Measurements from ENCODE around the gene RPL41. TPM values are rescaled to one million over a fixed set of nuclear protein-coding genes. Genes with fewer than 3 reads are reported as not detected.
A peak's percentile ranks its signal among the peaks of the same experiment; 100 is the strongest.

Gene RPL41
- total RNA-seq, 1 experiment from 2014 or later = 3,475 TPM

GRCh38 chr12:56160193-56160763, 43.8 kb downstream of the RPL41 start:
- BruUV-seq (replicated peaks) = no TSS peak
- CTCF ChIA-PET = no interaction called here
- peaks cover 29% of the 10 kb centered on the region for H3K4me1 ChIP-seq (ENCODE audit: insufficient read depth, low read length, poor library complexity, severe bottlenecking)
- POLR2A ChIA-PET (ENCODE audit: low non-redundant PET) = interaction anchor here (0.6 kb wide), 1 partner anchor 44 kb away, joined by 5 read pairs; the partner anchor contains the start of gene RPL41
- no peak for TF ChIP-seq EZH2 (IDR thresholded peaks at IDR 0.05; ENCODE audit: borderline replicate concordance, low read depth, low read length, poor library complexity, severe bottlenecking)
- no peak for TF ChIP-seq CTCF (conservative IDR thresholded peaks at IDR 0.05; ENCODE audit: low read depth, low read length)
- no peaks in the 10 kb centered on the region for H3K9me3 ChIP-seq (ENCODE audit: low read depth, low read length, poor library complexity, severe bottlenecking)
- peak overlapping the region; percentile 95 for H3K27ac ChIP-seq (ENCODE audit: low read depth, low read length, poor library complexity, severe bottlenecking)
- H3K4me3 ChIP-seq (ENCODE audit: low read depth, low read length, poor library complexity, severe bottlenecking) = peak overlapping the region; percentile 78
- intact Hi-C loops (cut with micrococcal nuclease; ENCODE audit: unreplicated experiment) = no loop called here
- no peak for DNase-seq (ENCODE audit: low spot score)
- no peaks in the 10 kb centered on the region for H3K27me3 ChIP-seq (replicated peaks; ENCODE audit: insufficient read depth, low read depth, low read length, poor library complexity)
- H3K36me3 ChIP-seq (ENCODE audit: insufficient read depth, low read length, poor library complexity, severe bottlenecking) = peaks cover 56% of the 10 kb centered on the region

GRCh38 chr12:56160894-56161689, 44.7 kb downstream of the RPL41 start:
- H3K4me1 ChIP-seq (ENCODE audit: insufficient read depth, low read length, poor library complexity, severe bottlenecking) = peaks cover 29% of the 10 kb centered on the region
- no TSS peak for BruUV-seq (replicated peaks)
- TF ChIP-seq EZH2 (IDR thresholded peaks at IDR 0.05; ENCODE audit: borderline replicate concordance, low read depth, low read length, poor library complexity, severe bottlenecking) (no peak), CTCF (conservative IDR thresholded peaks at IDR 0.05; ENCODE audit: low read depth, low read length) (no peak)
- H3K4me3 ChIP-seq (ENCODE audit: low read depth, low read length, poor library complexity, severe bottlenecking) = no peak overlapping the region
- H3K9me3 ChIP-seq (ENCODE audit: low read depth, low read length, poor library complexity, severe bottlenecking) = no peaks in the 10 kb centered on the region
- H3K27ac ChIP-seq (ENCODE audit: low read depth, low read length, poor library complexity, severe bottlenecking) = peak overlapping the region; percentile 95
- intact Hi-C loops (cut with micrococcal nuclease; ENCODE audit: unreplicated experiment) = no loop called here
- H3K36me3 ChIP-seq (ENCODE audit: insufficient read depth, low read length, poor library complexity, severe bottlenecking) = peaks cover 63% of the 10 kb centered on the region
- ChIA-PET POLR2A (ENCODE audit: low non-redundant PET) (interaction anchor here (0.6 kb wide), 1 partner anchor 44 kb away, joined by 5 read pairs; the partner anchor contains the start of gene RPL41), CTCF (no interaction called here)
- H3K27me3 ChIP-seq (replicated peaks; ENCODE audit: insufficient read depth, low read depth, low read length, poor library complexity) = no peaks in the 10 kb centered on the region
- no peak for DNase-seq (ENCODE audit: low spot score)

- TF ChIP-seq CTCF (conservative IDR thresholded peaks at IDR 0.05; ENCODE audit: low read depth, low read length) (no peak), EZH2 (IDR thresholded peaks at IDR 0.05; ENCODE audit: borderline replicate concordance, low read depth, low read length, poor library complexity, severe bottlenecking) (no peak)
- Histone ChIP-seq H3K4me3 (ENCODE audit: low read depth, low read length, poor library complexity, severe bottlenecking) (no peak overlapping the region), H3K36me3 (ENCODE audit: insufficient read depth, low read length, poor library complexity, severe bottlenecking) (peaks cover 70% of the 10 kb centered on the region), H3K9me3 (ENCODE audit: low read depth, low read length, poor library complexity, severe bottlenecking) (no peaks in the 10 kb centered on the region), H3K27ac (ENCODE audit: low read depth, low read length, poor library complexity, severe bottlenecking) (peak overlapping the region; percentile 46), H3K4me1 (ENCODE audit: insufficient read depth, low read length, poor library complexity, severe bottlenecking) (peaks cover 29% of the 10 kb centered on the region), H3K27me3 (replicated peaks; ENCODE audit: insufficient read depth, low read depth, low read length, poor library complexity) (no peaks in the 10 kb centered on the region)
- intact Hi-C loops (cut with micrococcal nuclease; ENCODE audit: unreplicated experiment) = no loop called here
- DNase-seq (ENCODE audit: low spot score) = no peak
- CTCF ChIA-PET = no interaction called here
- POLR2A ChIA-PET (ENCODE audit: low non-redundant PET) = no interaction called here
- BruUV-seq (replicated peaks) = no TSS peak
Observed at GRCh38 chr12:56161690-56162351, 45.4 kb downstream of the RPL41 start.
